Lower leg skin (tissue), 3 donors: Measurements from ENCODE around the gene GLOD5.

ENCODE experiments used
- CTCF ChIP-seq, 3 donors: fragments of 450-650 bp; IDR thresholded peaks; one replicate each; pipeline ENCODE4 v1.5.1; 2016; ENCODE audit warnings: antibody characterized with exemption in 3 of 3, mild to moderate bottlenecking in 3 of 3, moderate library complexity in 2 of 3
- POLR2A ChIP-seq, 2 donors: fragments of 450-650 bp; IDR thresholded peaks; one replicate each; pipeline ENCODE4 v1.6.1; 2016 to 2017; ENCODE audit warnings: antibody characterized with exemption in 2 of 2, mild to moderate bottlenecking in 1 of 2, moderate library complexity in 1 of 2

DNA sequence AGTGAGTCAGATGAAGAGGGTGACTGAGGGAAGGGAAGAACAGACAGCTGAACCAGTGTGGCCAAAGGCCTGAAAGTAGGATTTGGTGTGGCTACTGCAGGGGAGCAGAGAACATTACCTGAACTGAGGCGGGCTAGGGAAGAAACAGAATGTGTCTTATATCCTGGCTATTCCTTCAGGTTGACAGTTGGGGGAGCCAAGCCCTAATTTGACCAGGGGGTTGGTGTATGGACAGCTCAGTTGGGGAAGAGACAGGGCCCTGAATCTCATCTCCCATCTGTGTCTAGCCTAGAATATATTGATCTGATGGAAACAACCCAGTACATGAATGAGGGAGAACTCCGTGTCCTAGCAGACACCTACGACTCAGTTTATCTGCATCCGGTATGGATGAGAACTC is 44.5 kb downstream of the GLOD5 start:
- TF ChIP-seq CTCF (IDR thresholded peaks at IDR 0.05) = no peak
- TF ChIP-seq POLR2A (IDR thresholded peaks at IDR 0.05) = no peak
